Activated effector memory CD4-positive, alpha-beta T cell treated with anti-CD3 and anti-CD28 coated beads, Interleukin-2, amount 50 U/mL, for 16 hours (primary cell): ENCODE results near the gene ST6GALNAC1.

Experiments
- DNase-seq: peaks from one replicate; pipeline ENCODE4 v3.0.0-alpha.2; 2020

Gene ST6GALNAC1, protein sequence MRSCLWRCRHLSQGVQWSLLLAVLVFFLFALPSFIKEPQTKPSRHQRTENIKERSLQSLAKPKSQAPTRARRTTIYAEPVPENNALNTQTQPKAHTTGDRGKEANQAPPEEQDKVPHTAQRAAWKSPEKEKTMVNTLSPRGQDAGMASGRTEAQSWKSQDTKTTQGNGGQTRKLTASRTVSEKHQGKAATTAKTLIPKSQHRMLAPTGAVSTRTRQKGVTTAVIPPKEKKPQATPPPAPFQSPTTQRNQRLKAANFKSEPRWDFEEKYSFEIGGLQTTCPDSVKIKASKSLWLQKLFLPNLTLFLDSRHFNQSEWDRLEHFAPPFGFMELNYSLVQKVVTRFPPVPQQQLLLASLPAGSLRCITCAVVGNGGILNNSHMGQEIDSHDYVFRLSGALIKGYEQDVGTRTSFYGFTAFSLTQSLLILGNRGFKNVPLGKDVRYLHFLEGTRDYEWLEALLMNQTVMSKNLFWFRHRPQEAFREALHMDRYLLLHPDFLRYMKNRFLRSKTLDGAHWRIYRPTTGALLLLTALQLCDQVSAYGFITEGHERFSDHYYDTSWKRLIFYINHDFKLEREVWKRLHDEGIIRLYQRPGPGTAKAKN

GRCh38 chr17:76643553-76644148 is at the start of gene ST6GALNAC1:
ST6GALNAC1 (minus strand) TSS chr17:76643757; CDS start chr17:76643638, 119 bp downstream.
- peak; percentile 65 for DNase-seq

DNA sequence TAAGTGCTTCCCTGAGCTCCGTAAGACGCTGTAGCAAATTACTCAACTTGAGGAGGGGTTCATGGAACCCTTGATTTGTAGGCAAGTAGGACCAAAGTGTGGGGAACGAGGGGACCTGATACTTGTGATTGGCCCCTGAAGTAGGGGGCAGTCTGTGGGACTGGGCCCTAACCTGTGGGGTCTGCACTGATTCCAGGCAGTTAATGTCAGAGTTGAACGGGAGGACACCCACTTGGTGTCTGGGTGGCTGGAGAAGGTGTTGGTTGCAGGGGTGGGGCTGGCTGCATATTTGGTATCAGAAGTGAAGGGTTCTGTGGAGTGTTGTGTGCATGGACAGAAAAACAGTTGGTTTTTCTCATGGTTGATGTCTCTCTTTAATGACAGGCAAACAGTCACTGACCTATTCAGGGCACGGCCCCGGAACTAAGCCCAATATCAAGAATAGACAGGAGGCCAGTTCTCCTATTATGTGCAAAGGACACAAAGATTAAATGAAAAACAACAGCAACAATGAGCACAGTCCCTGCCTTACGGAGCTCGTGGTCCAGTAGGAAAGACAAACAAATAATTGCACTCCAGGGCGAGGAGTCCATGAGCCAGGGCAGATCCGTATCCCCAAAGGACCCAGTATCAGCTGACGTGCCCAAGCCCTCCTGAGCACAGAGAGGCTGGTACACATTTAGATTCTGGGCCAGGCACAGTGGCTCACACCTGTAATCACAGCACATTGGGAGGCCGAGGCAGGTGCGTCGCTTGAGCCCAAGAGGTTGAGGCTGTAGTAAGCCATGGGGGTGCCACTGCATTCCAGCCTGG is 48.0 kb upstream of the ST6GALNAC1 start:
- DNase-seq = no peak

DNA sequence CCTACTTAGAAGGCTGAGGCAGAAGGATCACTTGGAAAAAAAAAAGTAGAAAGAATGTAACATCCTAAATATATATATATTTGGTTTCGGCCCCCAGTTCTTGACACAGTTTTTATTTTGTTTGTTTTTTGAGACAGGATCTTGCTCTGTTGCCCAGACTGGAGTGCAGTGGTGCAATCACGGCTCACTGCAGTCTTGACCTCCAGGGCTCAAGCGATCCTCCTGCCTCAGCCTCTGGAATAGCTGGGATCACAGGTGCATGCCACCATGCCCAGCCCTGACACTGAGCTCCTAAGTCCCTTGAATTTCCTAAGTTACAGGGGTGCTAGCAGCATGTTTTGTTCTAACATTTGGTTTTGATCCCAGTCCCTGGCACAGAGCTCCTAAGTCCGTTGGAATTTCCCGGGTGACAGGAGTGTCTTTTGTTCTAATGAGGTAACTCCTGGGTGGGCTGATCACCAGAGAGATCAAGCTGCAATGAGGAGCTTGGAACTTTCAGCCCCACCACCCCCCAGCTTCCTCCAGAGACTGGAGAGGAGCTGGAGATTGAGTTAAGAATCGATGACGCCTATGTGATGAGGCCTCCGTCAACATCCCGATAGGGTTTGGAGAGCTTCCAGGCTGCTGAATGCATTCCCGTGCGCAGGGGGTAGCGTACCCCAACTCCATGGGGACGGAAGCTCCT is 47.2 kb upstream of the ST6GALNAC1 start:
- no peak for DNase-seq

DNA sequence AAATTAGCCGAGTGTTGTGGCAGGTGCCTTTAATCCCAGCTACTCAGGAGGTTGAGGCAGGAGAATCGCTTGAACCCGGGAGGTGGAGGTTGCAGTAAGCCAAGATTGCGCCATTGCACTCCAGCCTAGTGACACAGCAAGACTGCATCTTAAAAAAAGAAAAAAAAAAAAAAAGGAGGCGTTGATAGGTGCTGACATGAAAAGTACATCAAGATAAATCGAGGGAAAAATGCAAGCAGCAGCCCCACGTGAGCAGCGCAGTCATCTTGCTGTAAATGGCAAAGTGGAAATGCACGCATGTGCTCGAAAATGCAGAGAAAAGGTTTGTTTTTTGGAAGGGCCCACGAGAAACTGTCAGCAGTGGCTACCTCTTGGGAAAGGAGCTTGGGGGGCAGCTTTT is 46.3 kb upstream of the ST6GALNAC1 start:
- no peak for DNase-seq

- no peak for DNase-seq
These were observed 44.6 kb upstream of the ST6GALNAC1 start for GRCh38 chr17:76688165-76688622.

- DNase-seq = no peak
These were observed 44.0 kb upstream of the ST6GALNAC1 start for GRCh38 chr17:76687298-76688164.

DNA sequence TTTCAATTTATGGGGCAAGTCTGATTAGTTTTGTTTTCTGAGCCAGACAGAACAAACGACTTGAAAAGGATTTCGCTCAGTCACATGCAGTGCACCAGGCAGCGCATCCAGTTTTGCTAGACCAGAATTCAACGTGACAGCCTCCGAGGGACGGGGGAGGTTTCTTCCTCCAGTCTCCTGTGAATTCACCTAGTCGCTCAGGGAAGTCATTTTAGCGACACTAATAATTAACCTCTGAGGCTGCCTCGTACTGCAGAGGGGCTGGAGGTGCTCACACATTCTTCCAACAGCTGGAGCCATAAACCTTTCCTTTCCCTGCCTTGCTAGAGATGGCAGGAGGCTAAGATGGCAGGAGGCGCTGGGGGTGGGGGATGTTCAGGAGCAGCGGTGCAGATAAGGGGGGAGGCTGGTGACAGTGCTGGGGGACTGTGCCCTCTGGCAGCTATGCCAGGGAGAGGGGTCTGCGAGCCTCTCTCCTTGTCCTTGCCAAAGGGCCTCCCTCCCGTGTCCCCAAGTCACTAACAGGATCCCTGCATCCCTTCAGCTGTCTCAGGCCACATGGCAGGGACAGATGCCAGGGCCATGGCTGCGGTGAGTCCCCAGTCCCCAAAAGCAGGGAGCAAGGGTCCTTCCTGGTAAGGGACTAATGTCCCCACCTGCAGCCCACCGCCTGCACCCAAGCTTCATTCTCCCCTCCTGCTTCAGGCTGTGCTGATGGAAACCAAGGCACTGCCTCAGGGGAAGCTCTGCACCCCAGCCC is 43.2 kb upstream of the ST6GALNAC1 start:
- no peak for DNase-seq

GRCh38 chr17:76685846-76686245 is 42.3 kb upstream of the ST6GALNAC1 start:
- no peak for DNase-seq

GRCh38 chr17:76685366-76685765 is 41.8 kb upstream of the ST6GALNAC1 start:
- DNase-seq = no peak

DNA sequence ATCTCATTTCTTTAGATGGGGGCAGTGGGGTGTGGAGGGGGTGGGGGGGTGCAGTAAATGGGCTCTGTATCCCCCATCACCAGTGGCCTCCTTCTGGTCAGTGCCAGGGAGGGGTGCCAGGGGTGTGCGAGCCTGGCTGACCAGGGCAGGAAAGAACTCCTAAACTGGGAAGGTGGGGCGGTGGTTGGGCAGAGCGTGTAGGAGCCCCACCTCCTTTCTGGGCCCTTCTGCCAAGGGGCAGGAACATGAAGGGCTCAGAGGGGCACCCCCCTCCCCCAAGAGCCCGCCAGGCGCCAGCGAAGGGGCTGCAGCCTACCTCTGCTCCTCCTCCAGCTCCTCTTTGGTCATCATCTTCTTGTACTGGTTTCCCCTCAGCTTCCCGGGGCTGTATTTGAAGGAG is 41.2 kb upstream of the ST6GALNAC1 start:
- no peak for DNase-seq

GRCh38 chr17:76683921-76684745 is 40.6 kb upstream of the ST6GALNAC1 start:
- no peak for DNase-seq

DNA sequence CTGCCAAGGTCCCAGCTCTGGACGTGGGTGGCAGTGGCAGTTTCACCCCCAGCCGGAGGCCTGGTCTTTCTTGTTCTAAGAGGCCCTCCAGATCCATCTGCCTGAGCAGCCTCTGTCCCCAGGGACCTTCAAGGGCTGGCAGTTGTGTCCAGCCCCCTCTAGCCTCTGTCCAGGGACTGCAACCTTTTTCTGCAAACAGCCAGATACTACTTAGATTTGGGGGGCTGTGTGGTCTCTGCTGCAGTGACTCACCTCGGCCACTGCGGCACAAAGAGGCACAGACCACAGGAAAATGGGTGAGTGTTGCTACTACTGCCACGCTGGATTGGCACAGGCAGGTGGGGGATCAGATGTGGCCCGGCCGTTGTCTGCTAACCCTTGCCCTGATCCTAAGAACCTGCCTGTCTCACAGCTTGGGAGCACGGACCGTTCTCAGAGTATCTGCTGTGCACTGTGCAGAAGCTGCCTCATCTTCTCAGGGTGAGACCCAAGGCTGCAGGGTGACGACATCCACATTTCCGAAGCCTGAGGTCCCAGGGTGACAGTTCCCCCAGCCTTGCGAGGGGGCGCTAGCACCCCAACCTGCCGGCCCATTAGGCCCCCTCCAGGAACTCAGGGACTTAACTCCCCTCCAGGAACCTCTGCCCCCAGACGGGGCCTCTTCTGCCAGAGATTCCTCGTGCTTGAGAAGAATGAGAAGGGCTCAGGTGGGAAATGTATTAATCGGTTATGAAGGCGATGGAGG is 39.6 kb upstream of the ST6GALNAC1 start:
- DNase-seq = no peak

DNA sequence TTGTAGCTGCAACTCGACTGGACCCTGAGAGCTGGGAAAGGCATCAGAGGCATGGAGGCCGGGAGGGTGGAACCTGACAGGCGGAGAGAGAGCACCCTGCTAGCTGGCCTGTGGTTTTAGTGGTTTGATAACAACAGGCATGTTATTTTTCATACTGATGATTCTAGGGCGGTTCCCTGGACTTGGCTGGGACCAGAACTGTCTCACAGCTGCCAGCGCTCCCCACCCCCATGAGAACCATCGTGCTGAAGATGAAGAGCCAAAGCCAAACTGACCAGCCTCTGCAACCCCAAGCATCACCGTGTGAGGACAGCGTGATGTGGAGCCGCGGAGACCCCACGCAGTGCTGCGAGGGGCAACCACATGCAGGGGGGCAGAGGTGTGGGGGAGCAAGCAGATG is 38.7 kb upstream of the ST6GALNAC1 start:
- DNase-seq = no peak

DNA sequence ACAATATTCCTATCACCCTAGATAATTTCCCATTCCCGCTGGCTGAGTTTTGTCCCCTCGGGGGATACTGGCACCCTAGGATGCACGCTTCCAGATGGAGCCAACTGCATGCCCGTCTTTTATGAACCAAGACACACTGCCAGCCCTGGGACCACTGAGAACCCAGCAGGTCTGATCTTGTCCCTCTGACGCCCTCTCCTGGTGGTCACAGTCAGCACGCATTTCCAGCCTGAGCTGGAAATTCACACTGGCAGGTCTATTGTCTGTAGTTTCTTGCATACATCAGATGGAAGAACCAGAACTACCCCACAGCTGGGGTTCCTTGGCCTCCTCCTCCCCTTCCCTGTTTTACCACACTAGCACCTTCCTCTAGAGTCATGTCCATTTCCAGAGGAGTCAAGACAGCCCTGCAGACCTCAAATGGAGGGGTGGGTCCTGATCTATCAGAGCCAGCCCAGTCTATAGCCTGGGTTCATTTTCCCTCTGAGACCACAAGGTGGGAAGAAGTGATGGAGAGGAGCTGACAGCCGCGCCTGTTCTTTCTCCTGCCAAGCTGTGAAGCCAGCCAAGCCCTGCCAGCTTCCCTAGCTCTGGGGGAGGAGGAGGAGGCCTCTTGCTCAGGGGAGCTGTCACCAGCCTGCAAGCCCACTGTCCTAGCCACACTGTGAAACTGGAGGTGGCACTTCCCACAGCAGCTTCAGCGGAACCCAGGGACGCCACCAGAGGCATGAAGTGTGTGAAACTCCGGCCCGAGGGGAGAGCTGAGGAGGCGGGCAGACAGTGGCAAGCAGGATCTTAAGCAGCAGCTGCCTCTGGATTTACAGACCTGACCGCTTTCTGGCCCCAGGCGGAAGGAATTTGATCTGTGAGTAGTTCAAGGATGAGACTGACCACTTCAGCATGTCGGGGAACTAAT is 37.9 kb upstream of the ST6GALNAC1 start:
- DNase-seq = peak; percentile 83

- DNase-seq = no peak
These were observed 35.7 kb upstream of the ST6GALNAC1 start for GRCh38 chr17:76679239-76679638.

GRCh38 chr17:76678330-76678729 is 34.8 kb upstream of the ST6GALNAC1 start:
- peak; percentile 71 for DNase-seq

GRCh38 chr17:76677406-76677805 is 33.8 kb upstream of the ST6GALNAC1 start:
- DNase-seq = no peak

GRCh38 chr17:76676629-76677028 is 33.1 kb upstream of the ST6GALNAC1 start:
- DNase-seq = no peak
